ENCODE results near the gene TSSC4.

TSSC4 gene

GRCh38 chr11:2369896-2370295 is 30.7 kb upstream of the TSSC4 start:
- DNase-seq = no peak

GRCh38 chr11:2374456-2375201 is 25.9 kb upstream of the TSSC4 start:
- no peak for DNase-seq

- no peak for DNase-seq
Measured at GRCh38 chr11:2375341-2375853, 25.2 kb upstream of the TSSC4 start.

GRCh38 chr11:2375964-2376551 is 24.5 kb upstream of the TSSC4 start:
- DNase-seq = no peak

GRCh38 chr11:2376751-2377451 is 23.6 kb upstream of the TSSC4 start, which contains the start of gene CD81:
Gene CD81, plus strand, starts transcription at chr11:2377310. Its CDS starts 240 bp downstream, at chr11:2377550.
- DNase-seq = no peak

- no peak for DNase-seq
Measured at GRCh38 chr11:2377511-2378443, 22.8 kb upstream of the TSSC4 start.

- DNase-seq = no peak
Measured at GRCh38 chr11:2378527-2379210, 21.9 kb upstream of the TSSC4 start.

- no peak for DNase-seq
Measured at GRCh38 chr11:2379466-2380174, 20.9 kb upstream of the TSSC4 start.

GRCh38 chr11:2380396-2380795 is 20.2 kb upstream of the TSSC4 start:
- no peak for DNase-seq

- DNase-seq = no peak
Measured at GRCh38 chr11:2380807-2381350, 19.7 kb upstream of the TSSC4 start.

- DNase-seq = no peak
Measured at GRCh38 chr11:2381494-2382128, 18.9 kb upstream of the TSSC4 start.

GRCh38 chr11:2382129-2382517 is 18.4 kb upstream of the TSSC4 start:
- no peak for DNase-seq

GRCh38 chr11:2382936-2383851 is 17.4 kb upstream of the TSSC4 start:
- no peak for DNase-seq

- DNase-seq = no peak
Measured at GRCh38 chr11:2383852-2384804, 16.4 kb upstream of the TSSC4 start.

GRCh38 chr11:2385156-2386151 is 15.1 kb upstream of the TSSC4 start:
- DNase-seq = no peak

- DNase-seq = no peak
Measured at GRCh38 chr11:2386591-2386990, 14.0 kb upstream of the TSSC4 start.

All from NCI-H2029 treated with DMSO at 0.1 percent for 48 hours (cell line).